ENCODE data around the gene CDK5RAP1. TPM values are rescaled to one million over a fixed set of nuclear protein-coding genes. Genes with fewer than 3 reads are reported as not detected.
"Not testable (repeated sequence)": the region's sequence is repeated elsewhere in the genome, so short reads cannot be mapped to it uniquely, and the experiment has no call there.

The CDK5RAP1 gene
- total RNA-seq, 3 donors from 2014 or later: 52.6 to 55.7 (median 53.8) TPM

DNA sequence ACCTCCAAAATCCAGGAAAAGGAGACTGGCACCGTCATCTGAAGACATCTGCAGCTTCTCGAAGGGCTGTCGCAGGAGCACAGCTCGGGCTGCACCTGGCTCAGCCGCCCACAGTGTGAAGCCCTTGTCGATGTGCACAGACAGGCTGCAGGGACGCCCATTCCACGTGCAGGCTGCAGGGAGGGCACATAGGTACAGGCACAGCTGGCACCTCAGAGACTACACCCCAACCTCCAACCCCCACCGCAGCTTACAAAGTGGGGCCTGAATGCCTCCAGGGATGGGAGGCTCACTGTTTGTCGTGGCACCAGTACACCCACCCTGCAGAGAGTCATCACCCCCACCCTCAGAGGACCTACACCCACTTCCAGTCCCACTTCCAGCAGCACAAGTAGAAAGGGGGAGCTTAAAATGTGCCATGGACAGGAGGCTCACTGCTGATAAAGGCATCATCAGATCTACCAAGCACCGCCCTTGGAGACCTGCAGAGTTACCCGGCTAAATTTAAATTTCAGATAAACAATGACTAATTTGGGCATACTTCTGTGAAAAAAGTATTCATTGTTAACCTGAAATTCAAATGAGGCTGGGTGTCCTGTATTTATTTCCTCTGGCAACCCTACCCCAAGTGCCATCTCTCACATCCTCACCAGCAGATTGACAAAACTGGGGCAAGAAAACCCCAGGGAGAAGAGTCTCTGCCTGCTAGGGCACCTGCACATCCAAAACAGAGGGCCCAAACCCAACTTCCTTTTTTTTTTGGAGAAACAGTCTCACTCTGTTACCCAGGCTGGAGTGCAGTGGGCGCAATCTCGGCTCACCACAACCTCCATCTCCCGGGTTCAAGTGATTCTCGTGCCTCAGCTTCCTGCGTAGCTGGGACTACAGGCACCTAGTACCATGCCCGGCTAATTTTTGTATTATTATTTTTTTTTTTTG lies 7.7 kb upstream of the CDK5RAP1 start:
- peaks cover 3% of the 10 kb centered on the region for H3K4me1 Mint-ChIP-seq (ENCODE audit: low read depth)
- ATAC-seq (no peak), DNase-seq (no peak)
- H3K27me3 Mint-ChIP-seq (ENCODE audit: low read depth): no peaks in the 10 kb centered on the region
- H3K9me3 Mint-ChIP-seq: no peaks in the 10 kb centered on the region
- no peak overlapping the region for H3K4me3 Mint-ChIP-seq
- peaks cover 14% of the 10 kb centered on the region for H3K36me3 Mint-ChIP-seq (ENCODE audit: insufficient read depth)

DNA sequence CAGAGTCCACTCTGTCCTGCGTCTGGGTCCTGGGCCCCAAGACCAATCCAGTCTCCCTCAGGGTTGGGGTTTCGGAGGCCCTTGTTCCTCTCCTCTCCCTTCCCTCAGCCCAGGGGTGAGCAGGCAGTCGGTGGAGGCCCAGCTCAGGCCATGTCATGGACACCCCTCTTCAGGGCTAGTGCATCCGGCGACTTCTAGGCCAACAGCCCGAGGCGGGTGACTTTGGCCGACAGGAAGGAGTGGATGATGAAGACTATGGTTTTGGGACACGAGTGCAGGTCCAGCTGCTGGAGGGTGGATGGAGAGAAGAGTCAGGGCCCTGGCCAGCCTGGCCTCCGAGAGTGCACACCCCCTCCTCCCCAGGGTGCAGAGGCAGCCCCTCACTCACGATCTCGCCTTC lies 7.0 kb upstream of the CDK5RAP1 start:
- Mint-ChIP-seq H3K9me3 (no peaks in the 10 kb centered on the region), H3K4me1 (ENCODE audit: low read depth) (peaks cover 5% of the 10 kb centered on the region), H3K36me3 (ENCODE audit: insufficient read depth) (peaks cover 14% of the 10 kb centered on the region), H3K4me3 (no peak overlapping the region), H3K27me3 (ENCODE audit: low read depth) (no peaks in the 10 kb centered on the region)
- DNase-seq (no peak), ATAC-seq (no peak)

DNA sequence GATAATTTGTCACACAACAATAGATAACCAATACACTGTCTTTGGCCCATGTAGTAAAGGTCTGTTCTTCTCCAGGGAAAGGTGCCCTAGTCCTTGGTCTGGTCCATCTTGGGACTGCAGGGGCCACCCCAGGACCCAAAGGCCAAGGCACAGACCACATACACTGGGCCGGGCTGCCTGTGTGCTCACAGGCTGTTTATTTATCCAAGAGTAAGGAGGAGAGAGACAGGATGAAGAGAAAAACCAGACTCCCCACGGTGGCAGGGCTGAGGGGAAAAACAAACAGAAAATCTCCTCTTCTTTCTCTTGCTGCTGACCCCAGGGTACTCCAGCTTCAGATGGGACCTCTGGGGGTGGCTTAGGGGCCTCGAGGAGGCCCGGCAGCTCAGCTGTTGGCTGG lies 6.5 kb upstream of the CDK5RAP1 start:
- H3K4me3 Mint-ChIP-seq: no peak overlapping the region
- H3K27me3 Mint-ChIP-seq (ENCODE audit: low read depth): no peaks in the 10 kb centered on the region
- H3K4me1 Mint-ChIP-seq (ENCODE audit: low read depth): peaks cover 5% of the 10 kb centered on the region
- no peaks in the 10 kb centered on the region for H3K9me3 Mint-ChIP-seq
- ATAC-seq (no peak), DNase-seq (no peak)
- H3K36me3 Mint-ChIP-seq (ENCODE audit: insufficient read depth): peaks cover 14% of the 10 kb centered on the region

DNA sequence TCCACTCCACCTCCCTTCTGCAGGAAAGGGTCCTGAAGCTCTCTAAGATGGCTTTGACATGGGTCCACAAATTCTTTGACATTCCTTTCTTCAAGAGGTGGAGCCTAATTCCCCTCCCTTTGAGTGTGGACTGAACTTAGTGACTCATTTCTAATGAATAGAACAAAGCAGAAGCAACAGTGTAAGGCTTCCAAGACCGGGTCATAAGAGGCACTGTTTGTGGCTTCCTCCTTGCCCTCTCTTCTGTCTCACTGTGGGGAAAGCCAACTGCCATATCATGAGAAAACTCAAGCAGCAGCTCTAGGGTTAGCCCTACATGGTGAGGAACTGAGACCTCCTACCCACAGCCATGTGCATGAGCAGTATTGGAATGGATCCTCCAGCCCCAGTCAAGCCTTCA lies 5.9 kb upstream of the CDK5RAP1 start:
- H3K36me3 Mint-ChIP-seq (ENCODE audit: insufficient read depth): peaks cover 14% of the 10 kb centered on the region
- H3K9me3 Mint-ChIP-seq: no peaks in the 10 kb centered on the region
- peaks cover 9% of the 10 kb centered on the region for H3K4me1 Mint-ChIP-seq (ENCODE audit: low read depth)
- H3K27me3 Mint-ChIP-seq (ENCODE audit: low read depth): no peaks in the 10 kb centered on the region
- DNase-seq (no peak), ATAC-seq (no peak)
- no peak overlapping the region for H3K4me3 Mint-ChIP-seq

DNA sequence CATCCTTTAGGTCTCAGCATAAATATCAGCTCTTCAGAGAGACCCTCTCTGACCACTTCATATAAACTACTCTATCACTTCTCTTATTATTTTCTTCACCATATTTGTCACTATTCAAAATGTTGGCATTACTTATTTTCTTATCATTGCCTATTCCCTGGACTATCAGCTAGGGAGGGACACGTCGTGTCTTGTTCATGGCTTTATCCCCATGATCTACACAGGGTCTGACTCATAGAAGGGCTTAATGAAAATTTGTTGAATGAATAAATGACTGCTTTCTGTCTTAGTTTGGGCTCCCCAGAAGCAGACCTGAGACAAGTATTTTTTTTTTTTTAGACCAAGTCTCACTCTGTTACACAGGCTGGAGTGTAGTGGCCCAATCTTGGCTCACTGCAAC lies 3.0 kb upstream of the CDK5RAP1 start:
- no peak for ATAC-seq
- Mint-ChIP-seq H3K36me3 (ENCODE audit: insufficient read depth) (peaks cover 12% of the 10 kb centered on the region), H3K4me3 (no peak overlapping the region), H3K27me3 (ENCODE audit: low read depth) (no peaks in the 10 kb centered on the region), H3K9me3 (no peaks in the 10 kb centered on the region), H3K4me1 (ENCODE audit: low read depth) (peaks cover 28% of the 10 kb centered on the region)
- DNase-seq: no peak

DNA sequence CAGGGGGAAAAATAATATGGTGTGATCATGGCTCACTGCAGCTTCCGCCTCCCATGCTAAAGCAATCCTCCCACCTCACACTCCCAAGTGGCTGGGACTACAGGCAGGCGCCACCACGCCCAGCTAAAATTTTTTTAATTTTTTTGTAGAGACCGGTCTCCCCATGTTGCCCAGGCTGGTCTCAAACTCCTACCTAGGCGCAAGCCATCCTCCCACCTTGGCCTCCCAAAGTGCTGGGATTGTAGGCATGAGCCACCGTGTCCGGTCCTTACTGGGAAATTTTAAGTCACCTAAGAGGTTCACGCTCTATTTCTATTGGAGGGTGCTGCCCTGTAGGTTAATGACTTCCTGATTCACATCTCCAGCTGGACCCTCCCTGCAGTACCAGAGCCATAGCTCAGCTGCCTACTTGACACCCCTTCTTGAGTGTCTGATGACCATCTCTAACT lies 626 bp upstream of the CDK5RAP1 start:
- H3K4me3 Mint-ChIP-seq: peak overlapping the region; percentile 91
- ATAC-seq (no peak), DNase-seq (no peak)
- H3K4me1 Mint-ChIP-seq (ENCODE audit: low read depth): peaks cover 43% of the 10 kb centered on the region
- H3K9me3 Mint-ChIP-seq: no peaks in the 10 kb centered on the region
- no peaks in the 10 kb centered on the region for H3K27me3 Mint-ChIP-seq (ENCODE audit: low read depth)
- H3K36me3 Mint-ChIP-seq (ENCODE audit: insufficient read depth): peaks cover 4% of the 10 kb centered on the region

DNA sequence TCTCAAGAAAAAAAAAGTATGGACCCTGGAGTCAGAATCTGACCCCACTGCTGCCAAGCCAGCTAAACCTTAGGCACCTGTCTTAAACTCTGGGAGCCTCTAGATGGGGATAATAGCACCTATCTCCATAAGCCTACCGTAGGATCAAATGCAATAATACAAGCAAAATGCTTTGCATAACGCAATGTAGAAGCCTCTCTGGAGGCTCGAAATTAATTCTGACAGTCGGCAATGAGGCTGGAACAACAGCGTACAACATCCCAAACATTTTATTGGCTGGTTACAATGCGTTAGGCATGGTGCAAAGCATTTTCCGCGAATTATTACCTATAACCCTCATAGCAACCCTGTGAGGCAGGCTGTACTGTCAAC lies 521 bp downstream of the CDK5RAP1 start:
- peaks cover 4% of the 10 kb centered on the region for H3K36me3 Mint-ChIP-seq (ENCODE audit: insufficient read depth)
- H3K4me1 Mint-ChIP-seq (ENCODE audit: low read depth): peaks cover 47% of the 10 kb centered on the region
- no peak for DNase-seq
- no peaks in the 10 kb centered on the region for H3K9me3 Mint-ChIP-seq
- no peaks in the 10 kb centered on the region for H3K27me3 Mint-ChIP-seq (ENCODE audit: low read depth)
- peak overlapping the region; percentile 91 for H3K4me3 Mint-ChIP-seq
- peak; percentile 20 to 29 for ATAC-seq

DNA sequence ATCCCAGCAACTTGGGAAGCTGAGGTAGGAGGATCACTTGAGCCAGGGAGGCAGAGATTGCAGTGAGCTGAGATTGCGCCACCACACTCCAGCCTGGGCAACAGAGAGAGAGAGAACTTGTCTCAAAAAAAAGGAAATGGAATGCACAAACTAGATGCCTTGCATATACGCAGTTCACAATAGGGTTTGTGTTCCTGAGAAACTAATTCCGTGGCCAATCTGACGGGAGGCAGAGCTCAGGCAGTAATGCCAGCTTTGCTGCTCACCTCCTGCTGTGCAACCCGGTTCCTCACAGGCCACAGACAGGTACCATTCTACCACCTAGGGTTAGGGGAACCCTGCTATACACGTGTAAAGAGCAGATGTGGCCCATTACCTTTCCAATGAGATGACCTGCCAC lies 1.4 kb downstream of the CDK5RAP1 start:
- Mint-ChIP-seq H3K27me3 (ENCODE audit: low read depth) (no peaks in the 10 kb centered on the region), H3K4me1 (ENCODE audit: low read depth) (peaks cover 47% of the 10 kb centered on the region), H3K9me3 (no peaks in the 10 kb centered on the region), H3K36me3 (ENCODE audit: insufficient read depth) (peaks cover 5% of the 10 kb centered on the region), H3K4me3 (peak overlapping the region; percentile 91)
- no peak for ATAC-seq
- DNase-seq: no peak

DNA sequence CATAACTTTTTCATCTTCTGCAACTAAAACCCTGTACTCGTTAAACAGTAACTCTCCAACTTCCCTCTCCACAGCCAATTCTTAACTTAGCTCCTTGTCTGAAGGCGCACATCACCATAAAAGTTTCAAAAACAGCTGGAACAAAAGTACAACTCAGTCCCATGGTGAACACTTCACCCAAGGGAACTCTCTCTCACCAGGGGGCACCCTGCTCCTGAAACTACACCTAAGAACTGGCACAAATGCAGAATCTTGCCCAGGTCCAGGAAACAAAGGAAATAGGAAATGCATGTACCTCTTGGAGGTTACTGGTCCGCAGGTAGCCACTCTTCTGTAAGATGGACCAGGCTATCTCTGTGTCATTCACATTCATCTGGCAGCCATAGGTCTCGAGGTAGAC lies 6.6 kb downstream of the CDK5RAP1 start:
- no peak overlapping the region for H3K4me3 Mint-ChIP-seq
- no peaks in the 10 kb centered on the region for H3K9me3 Mint-ChIP-seq
- peaks cover 37% of the 10 kb centered on the region for H3K36me3 Mint-ChIP-seq (ENCODE audit: insufficient read depth)
- DNase-seq: no peak
- ATAC-seq: no peak
- H3K27me3 Mint-ChIP-seq (ENCODE audit: low read depth): no peaks in the 10 kb centered on the region
- H3K4me1 Mint-ChIP-seq (ENCODE audit: low read depth): peaks cover 23% of the 10 kb centered on the region

DNA sequence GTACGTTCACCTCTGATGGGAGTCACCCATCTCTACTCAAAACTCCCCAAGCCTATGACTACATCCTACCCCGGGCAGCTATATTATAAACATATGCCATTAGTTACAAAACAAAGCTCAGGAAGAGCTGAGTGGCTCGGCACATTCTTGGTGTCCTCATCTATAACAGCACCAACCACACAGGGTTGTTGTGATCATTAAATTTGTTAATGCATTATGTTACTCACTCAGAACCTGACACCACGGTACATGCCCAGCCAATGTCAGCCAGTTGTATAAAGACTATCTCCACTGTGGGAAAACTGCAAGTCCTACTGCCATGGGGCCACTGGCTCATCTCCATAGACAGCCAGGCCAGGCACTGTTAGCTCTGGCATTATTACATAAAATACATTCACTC lies 7.7 kb downstream of the CDK5RAP1 start:
- ATAC-seq: no peak
- Mint-ChIP-seq H3K36me3 (ENCODE audit: insufficient read depth) (peaks cover 35% of the 10 kb centered on the region), H3K4me3 (no peak overlapping the region), H3K4me1 (ENCODE audit: low read depth) (peaks cover 15% of the 10 kb centered on the region), H3K9me3 (no peaks in the 10 kb centered on the region), H3K27me3 (ENCODE audit: low read depth) (no peaks in the 10 kb centered on the region)
- no peak for DNase-seq

DNA sequence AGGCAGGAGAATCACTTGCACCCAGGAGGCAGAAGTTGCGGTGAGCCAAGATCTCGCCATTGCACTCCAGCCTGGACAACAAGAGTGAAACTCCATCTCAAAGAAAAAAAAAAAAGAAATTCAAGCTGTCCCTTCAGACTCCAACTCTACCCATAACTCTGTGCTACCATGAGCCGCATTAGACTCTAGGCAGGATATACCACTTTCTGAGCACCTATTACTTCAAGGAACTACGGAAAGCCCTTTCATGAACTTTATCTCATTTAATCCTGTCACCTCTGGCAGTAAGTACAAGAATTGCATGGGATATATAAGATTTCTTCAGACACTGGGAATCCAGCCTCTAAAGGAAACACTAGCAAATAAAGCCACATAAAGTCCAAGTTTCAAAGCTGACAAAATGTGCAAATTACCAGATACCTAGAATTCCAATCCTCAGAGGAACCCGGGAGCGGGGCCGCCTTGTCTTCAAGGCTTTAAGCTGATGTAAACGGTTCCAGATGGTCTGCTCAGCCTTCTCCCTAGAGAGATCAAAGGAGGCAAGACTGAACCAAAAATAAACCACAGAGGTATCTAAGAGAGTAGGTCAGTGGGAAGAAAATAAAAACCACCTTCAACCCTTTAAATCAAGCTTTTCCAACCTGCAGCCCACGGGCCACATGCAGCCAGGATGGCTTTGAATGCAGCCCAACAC lies 9.4 kb downstream of the CDK5RAP1 start:
- Mint-ChIP-seq H3K9me3 (no peaks in the 10 kb centered on the region), H3K27me3 (ENCODE audit: low read depth) (no peaks in the 10 kb centered on the region), H3K4me3 (no peak overlapping the region), H3K4me1 (ENCODE audit: low read depth) (peaks cover 3% of the 10 kb centered on the region), H3K36me3 (ENCODE audit: insufficient read depth) (peaks cover 38% of the 10 kb centered on the region)
- ATAC-seq (no peak), DNase-seq (no peak)

DNA sequence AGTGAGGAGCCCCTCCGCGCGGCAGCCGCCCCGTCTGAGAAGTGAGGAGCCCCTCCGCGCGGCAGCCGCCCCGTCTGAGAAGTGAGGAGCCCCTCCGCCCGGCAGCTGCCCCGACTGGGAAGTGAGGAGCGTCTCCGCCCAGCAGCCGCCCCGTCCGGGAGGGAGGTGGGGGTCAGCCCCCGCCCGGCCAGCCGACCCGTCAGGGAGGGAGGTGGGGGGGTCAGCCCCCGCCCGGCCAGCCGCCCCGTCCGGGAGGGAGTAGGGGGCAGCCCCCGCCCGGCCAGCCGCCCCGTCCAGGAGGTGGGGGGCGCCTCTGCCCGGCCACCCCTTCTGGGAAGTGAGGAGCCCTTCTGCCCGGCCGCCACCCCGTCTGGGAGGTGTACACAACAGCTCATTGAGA lies 12.0 kb downstream of the CDK5RAP1 start:
- not testable (repeated sequence) for ATAC-seq; H3K4me1 Mint-ChIP-seq (ENCODE audit: low read depth); H3K9me3 Mint-ChIP-seq; DNase-seq; H3K27me3 Mint-ChIP-seq (ENCODE audit: low read depth); H3K4me3 Mint-ChIP-seq
- H3K36me3 Mint-ChIP-seq (ENCODE audit: insufficient read depth): peaks cover 43% of the 10 kb centered on the region

DNA sequence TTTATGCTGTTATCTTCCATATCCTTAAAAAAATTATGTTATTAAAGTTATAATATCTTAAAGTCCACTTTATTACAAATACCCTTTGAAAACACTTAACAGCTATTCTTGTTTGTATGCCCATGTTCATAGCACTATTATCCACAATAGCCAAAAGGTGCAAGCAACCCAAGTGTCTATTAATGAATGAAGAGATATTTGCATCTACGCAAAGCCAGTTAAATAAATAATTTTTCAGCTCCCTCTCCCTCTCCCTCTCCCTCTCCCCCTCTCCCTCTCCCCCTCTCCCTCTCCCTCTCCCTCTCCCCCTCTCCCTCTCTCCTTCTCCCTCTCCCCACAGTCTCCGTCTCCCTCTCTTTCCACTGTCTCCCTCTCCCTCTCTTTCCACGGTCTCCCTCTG lies 13.1 kb downstream of the CDK5RAP1 start:
- ATAC-seq: no peak
- Mint-ChIP-seq H3K9me3 (no peaks in the 10 kb centered on the region), H3K4me1 (ENCODE audit: low read depth) (no peaks in the 10 kb centered on the region), H3K36me3 (ENCODE audit: insufficient read depth) (peaks cover 39% of the 10 kb centered on the region), H3K4me3 (no peak overlapping the region), H3K27me3 (ENCODE audit: low read depth) (no peaks in the 10 kb centered on the region)
- DNase-seq: no peak

DNA sequence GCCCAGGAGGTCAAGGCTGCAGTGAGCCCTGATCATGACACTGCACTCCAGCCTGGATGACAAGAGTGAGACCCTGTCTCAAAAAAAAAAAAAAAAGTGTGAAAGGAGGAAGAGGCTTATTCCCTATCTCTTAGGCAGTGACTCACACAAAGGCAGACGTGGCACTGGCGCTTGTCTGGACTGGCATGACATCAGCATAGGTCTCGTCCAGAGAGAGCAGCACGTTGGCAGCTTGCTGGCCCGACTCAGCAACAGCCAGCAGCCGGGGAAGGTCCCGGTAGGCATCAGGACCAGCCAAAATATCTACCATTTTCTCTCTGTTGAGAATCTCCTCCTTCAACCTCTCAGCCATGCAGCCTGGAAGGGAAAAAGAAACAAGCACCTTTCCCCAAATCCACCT lies 14.1 kb downstream of the CDK5RAP1 start:
- Mint-ChIP-seq H3K27me3 (ENCODE audit: low read depth) (no peaks in the 10 kb centered on the region), H3K36me3 (ENCODE audit: insufficient read depth) (peaks cover 32% of the 10 kb centered on the region), H3K9me3 (no peaks in the 10 kb centered on the region), H3K4me3 (no peak overlapping the region), H3K4me1 (ENCODE audit: low read depth) (no peaks in the 10 kb centered on the region)
- DNase-seq (no peak), ATAC-seq (no peak)

DNA sequence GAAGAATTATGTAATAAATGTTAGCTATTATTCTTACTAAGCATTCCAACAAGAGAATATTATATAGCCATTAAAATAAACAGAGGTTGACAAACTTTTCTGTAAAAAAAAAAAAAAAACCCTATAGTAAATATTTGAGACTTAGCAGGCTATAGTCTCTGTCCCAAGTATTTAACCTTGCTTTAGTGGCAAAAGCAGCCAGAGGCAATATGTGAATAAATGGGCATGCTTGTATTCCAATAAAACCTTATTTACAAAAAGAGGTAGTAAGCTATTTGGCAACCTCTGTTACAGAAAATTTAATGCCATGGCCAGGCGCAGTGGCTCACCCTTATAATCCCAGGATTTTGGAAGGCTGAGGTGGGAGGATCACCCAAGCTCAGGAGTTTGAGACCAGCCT lies 14.6 kb downstream of the CDK5RAP1 start:
- Mint-ChIP-seq H3K27me3 (ENCODE audit: low read depth) (no peaks in the 10 kb centered on the region), H3K4me3 (no peak overlapping the region), H3K4me1 (ENCODE audit: low read depth) (no peaks in the 10 kb centered on the region), H3K36me3 (ENCODE audit: insufficient read depth) (peaks cover 29% of the 10 kb centered on the region), H3K9me3 (no peaks in the 10 kb centered on the region)
- ATAC-seq (no peak), DNase-seq (no peak)

Measured in activated T-cell treated with anti-CD3 and anti-CD28 coated beads, Interleukin-2, amount 50 U/mL, for 4 hours (primary cell).